GM18498 (cell line): ENCODE results near the gene PLA2G4C.

Source experiments
- ATAC-seq: cut with Tn5 transposase; IDR thresholded peaks from one replicate; pipeline ENCODE4 v1.9.1; 2021; ENCODE audit warnings: mild to moderate bottlenecking, moderate library complexity; ENCODE audit not compliant: unreplicated experiment

Gene PLA2G4C

GRCh38 chr19:48110350-48110966, at the start of gene PLA2G4C:
PLA2G4C (minus strand) TSS chr19:48110817; CDS start chr19:48106529, 4,288 bp downstream.
- ATAC-seq: peak; percentile 75

- ATAC-seq: no peak
Measured at GRCh38 chr19:48158210-48158790, 47.7 kb upstream of the PLA2G4C start.

GRCh38 chr19:48154003-48154402, 43.4 kb upstream of the PLA2G4C start:
- ATAC-seq: no peak

GRCh38 chr19:48152551-48152950, 41.9 kb upstream of the PLA2G4C start:
- ATAC-seq: no peak

GRCh38 chr19:48149430-48149829, 38.8 kb upstream of the PLA2G4C start:
- ATAC-seq: no peak

- ATAC-seq: no peak
Measured at GRCh38 chr19:48148576-48148975, 38.0 kb upstream of the PLA2G4C start.

- ATAC-seq: no peak
Measured at GRCh38 chr19:48147597-48148175, 37.1 kb upstream of the PLA2G4C start.

- ATAC-seq: no peak
Measured at GRCh38 chr19:48139053-48139452, 28.4 kb upstream of the PLA2G4C start.

- no peak for ATAC-seq
Measured at GRCh38 chr19:48137411-48137810, 26.8 kb upstream of the PLA2G4C start.

GRCh38 chr19:48136547-48136946, 25.9 kb upstream of the PLA2G4C start:
- no peak for ATAC-seq

GRCh38 chr19:48135411-48135810, 24.8 kb upstream of the PLA2G4C start:
- no peak for ATAC-seq

- ATAC-seq: no peak
Measured at GRCh38 chr19:48133094-48133493, 22.5 kb upstream of the PLA2G4C start.

- ATAC-seq: no peak
Measured at GRCh38 chr19:48127561-48127960, 16.9 kb upstream of the PLA2G4C start.

- ATAC-seq: no peak
Measured at GRCh38 chr19:48123907-48124651, 13.5 kb upstream of the PLA2G4C start.

- no peak for ATAC-seq
Measured at GRCh38 chr19:48122421-48122820, 11.8 kb upstream of the PLA2G4C start.

- ATAC-seq: no peak
Measured at GRCh38 chr19:48121909-48122371, 11.3 kb upstream of the PLA2G4C start.

- no peak for ATAC-seq
Measured at GRCh38 chr19:48121066-48121465, 10.4 kb upstream of the PLA2G4C start.

GRCh38 chr19:48120505-48120904, 9.9 kb upstream of the PLA2G4C start:
- ATAC-seq: no peak

GRCh38 chr19:48118131-48118517, 7.5 kb upstream of the PLA2G4C start:
- no peak for ATAC-seq

- no peak for ATAC-seq
Measured at GRCh38 chr19:48117515-48118130, 7.0 kb upstream of the PLA2G4C start.

GRCh38 chr19:48113190-48113917, 2.7 kb upstream of the PLA2G4C start:
- ATAC-seq: no peak
